22Rv1 (cell line): ENCODE data around the gene KIRREL1.

Experiments used
- ZFX ChIP-seq: fragments of 450-650 bp; IDR thresholded peaks from 2 replicates; pipeline ENCODE4 v1.6.1; 2017; ENCODE audit warnings: antibody characterized with exemption, borderline replicate concordance
- TF ChIP-seq, protein P1 (sequence below): fragments of 450-650 bp; IDR thresholded peaks from 2 replicates; pipeline ENCODE4 v1.5.1; 2017; ENCODE audit warnings: mild to moderate bottlenecking

GRCh38 chr1:158098256-158098655, 104.8 kb downstream of the KIRREL1 start:
- TF ChIP-seq, protein P1, sequence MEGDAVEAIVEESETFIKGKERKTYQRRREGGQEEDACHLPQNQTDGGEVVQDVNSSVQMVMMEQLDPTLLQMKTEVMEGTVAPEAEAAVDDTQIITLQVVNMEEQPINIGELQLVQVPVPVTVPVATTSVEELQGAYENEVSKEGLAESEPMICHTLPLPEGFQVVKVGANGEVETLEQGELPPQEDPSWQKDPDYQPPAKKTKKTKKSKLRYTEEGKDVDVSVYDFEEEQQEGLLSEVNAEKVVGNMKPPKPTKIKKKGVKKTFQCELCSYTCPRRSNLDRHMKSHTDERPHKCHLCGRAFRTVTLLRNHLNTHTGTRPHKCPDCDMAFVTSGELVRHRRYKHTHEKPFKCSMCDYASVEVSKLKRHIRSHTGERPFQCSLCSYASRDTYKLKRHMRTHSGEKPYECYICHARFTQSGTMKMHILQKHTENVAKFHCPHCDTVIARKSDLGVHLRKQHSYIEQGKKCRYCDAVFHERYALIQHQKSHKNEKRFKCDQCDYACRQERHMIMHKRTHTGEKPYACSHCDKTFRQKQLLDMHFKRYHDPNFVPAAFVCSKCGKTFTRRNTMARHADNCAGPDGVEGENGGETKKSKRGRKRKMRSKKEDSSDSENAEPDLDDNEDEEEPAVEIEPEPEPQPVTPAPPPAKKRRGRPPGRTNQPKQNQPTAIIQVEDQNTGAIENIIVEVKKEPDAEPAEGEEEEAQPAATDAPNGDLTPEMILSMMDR = no peak
- no peak for TF ChIP-seq ZFX
